Left ventricle myocardium inferior (tissue), 1 donor: ENCODE measurements around the gene DNASE1L2. TPM values are rescaled to one million over a fixed set of nuclear protein-coding genes. Genes with fewer than 3 reads are reported as not detected.

Experiments used
- DNase-seq: peaks from one replicate; pipeline ENCODE4 v3.0.0-alpha.2; 2020
- H3K27ac ChIP-seq: fragments of 200-600 bp; replicated peaks from 2 replicates; pipeline ENCODE4 v1.8.0; 2021
- H3K27me3 ChIP-seq: fragments of 200-600 bp; 2 replicates; pipeline ENCODE4 v1.8.0; 2021; ENCODE audit warnings: low read depth
- H3K36me3 ChIP-seq: fragments of 200-600 bp; 2 replicates; pipeline ENCODE4 v1.8.0; 2021
- H3K4me1 ChIP-seq: fragments of 200-600 bp; 2 replicates; pipeline ENCODE4 v1.8.0; 2021
- H3K4me3 ChIP-seq: fragments of 200-600 bp; 2 replicates; pipeline ENCODE4 v1.8.0; 2021; ENCODE audit warnings: mild to moderate bottlenecking, moderate library complexity
- H3K9me3 ChIP-seq: fragments of 200-600 bp; replicated peaks from 2 replicates; pipeline ENCODE4 v1.8.0; 2021
- intact Hi-C: fragments of 100-400 bp; cut with micrococcal nuclease; formaldehyde crosslinking; loops from one replicate; pipeline ENCODE4 v1.11.0; 2022
- total RNA-seq: library from RNA; stranded (reverse); fragmentation: NEBNext Ultra II Directional; extraction: Animal tissue kit (Norgen Biotek cat#: 25700); gene quantifications from one replicate; pipeline ENCODE4 v1.2.1, GENCODE V29; 2021
- TF ChIP-seq, protein P1 (sequence below): fragments of 200-600 bp; IDR thresholded peaks from 2 replicates; pipeline ENCODE4 v1.8.0; 2021; ENCODE audit warnings: antibody characterized with exemption, mild to moderate bottlenecking, borderline replicate concordance
- donor health status: DM: no; HTN: yes; CAD: no; lungs with severe emphysema.

Gene DNASE1L2
- total RNA-seq, 1 donor from 2014 or later = 0.47 TPM

DNA sequence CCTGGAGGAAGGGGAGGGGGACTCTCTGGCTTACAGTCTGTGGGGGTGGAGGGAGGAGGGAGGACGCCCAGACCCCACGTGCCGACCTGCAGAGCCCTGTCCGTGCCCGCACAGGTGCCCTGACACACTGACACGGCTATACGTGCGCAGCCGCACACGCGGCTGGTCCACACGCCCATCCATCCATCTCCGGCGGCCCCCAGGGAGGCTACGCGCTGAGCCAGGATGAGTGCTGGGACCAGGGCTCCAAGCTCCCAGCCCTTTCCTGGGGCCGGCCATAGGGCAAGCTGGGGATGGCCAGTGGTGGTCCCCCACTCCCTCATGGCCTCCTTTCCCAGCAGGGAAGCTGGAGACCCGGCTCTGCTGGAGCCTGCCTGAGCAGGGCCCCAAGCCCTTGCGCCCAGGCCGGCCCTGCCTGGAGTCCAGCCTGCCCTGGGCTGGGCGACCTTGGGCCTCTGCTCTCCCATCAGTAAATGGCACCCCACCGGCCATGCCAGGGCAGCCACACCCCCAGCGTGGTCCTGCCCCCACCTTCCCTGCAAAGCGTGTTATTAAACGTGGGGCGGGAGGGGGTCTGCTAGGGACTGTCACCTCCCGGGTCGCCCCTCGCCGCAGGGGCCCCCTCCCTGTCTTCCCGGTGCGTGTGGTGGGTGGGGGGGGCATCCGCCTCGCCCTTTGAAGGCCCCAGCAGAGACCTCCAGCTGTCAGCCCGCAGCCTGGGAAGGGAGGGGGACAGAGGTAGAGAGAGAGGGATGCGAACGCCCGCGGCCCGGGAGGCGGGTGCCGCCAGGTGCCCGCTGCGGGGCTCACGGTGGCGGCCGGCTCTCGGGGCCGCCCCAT lies 40.7 kb upstream of the DNASE1L2 start:
- Histone ChIP-seq H3K27ac (no peak overlapping the region), H3K4me1 (peaks cover 16% of the 10 kb centered on the region), H3K9me3 (no peaks in the 10 kb centered on the region), H3K27me3 (peaks cover 68% of the 10 kb centered on the region), H3K36me3 (no peaks in the 10 kb centered on the region), H3K4me3 (peak overlapping the region; percentile 62)
- no peak for DNase-seq
- TF ChIP-seq, protein P1, sequence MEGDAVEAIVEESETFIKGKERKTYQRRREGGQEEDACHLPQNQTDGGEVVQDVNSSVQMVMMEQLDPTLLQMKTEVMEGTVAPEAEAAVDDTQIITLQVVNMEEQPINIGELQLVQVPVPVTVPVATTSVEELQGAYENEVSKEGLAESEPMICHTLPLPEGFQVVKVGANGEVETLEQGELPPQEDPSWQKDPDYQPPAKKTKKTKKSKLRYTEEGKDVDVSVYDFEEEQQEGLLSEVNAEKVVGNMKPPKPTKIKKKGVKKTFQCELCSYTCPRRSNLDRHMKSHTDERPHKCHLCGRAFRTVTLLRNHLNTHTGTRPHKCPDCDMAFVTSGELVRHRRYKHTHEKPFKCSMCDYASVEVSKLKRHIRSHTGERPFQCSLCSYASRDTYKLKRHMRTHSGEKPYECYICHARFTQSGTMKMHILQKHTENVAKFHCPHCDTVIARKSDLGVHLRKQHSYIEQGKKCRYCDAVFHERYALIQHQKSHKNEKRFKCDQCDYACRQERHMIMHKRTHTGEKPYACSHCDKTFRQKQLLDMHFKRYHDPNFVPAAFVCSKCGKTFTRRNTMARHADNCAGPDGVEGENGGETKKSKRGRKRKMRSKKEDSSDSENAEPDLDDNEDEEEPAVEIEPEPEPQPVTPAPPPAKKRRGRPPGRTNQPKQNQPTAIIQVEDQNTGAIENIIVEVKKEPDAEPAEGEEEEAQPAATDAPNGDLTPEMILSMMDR = no peak
- intact Hi-C loops = no loop called here

DNA sequence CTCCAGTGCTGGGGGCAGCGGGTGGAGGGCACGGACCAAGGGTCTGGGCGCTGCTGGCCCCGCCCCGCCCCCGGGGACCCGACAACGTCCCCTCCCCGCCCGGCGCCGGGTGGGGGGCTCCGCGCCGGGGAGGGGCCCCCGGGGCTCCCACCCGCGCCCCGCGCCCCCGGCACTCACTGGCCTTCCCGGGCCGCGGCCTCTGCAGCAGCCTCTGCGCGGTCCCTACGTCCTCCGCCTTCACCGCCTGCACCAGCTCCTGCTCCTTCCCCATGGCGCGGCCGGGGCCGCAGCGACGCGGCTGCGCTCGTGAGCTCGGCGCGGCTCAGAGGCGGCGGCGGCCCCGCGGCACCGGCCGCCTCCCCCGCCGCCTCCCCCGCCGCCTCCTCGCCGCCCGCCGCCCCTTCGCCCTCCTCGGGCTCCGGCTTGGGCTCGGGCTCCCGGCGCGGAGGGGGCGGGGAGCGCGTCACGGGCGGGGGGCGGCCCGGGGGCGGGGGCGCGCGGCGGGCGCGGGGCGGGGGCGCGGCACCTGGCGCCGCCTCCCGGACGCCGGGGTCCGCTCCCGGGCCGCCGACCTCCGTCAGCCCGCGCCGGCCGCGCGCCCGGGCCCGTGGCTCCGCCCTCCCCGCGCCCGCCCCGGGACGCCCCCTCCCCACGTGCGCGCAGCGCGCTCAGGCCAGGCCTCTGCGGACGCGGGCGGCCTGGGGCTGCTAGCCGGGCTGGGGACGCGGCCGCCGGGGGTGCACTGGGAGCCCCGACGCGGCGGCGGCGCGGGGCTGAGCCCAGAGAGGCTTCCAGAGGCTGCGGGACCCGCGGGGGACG lies 39.9 kb upstream of the DNASE1L2 start, which contains the start of gene CASKIN1:
Gene CASKIN1, minus strand, starts transcription at position 444 of the 819 bp plus-strand sequence. Its CDS starts 173 bp downstream, at position 271.
- Histone ChIP-seq H3K27ac (no peak within 1 kb of the TSS), H3K9me3 (no peaks in the 10 kb centered on the region), H3K4me3 (peak within 1 kb of the TSS; percentile 62), H3K27me3 (peaks cover 68% of the 10 kb centered on the region), H3K4me1 (peaks cover 16% of the 10 kb centered on the region), H3K36me3 (no peaks in the 10 kb centered on the region)
- TF ChIP-seq, protein P1 = no peak
- no peak for DNase-seq
- intact Hi-C loops = no loop called here

DNA sequence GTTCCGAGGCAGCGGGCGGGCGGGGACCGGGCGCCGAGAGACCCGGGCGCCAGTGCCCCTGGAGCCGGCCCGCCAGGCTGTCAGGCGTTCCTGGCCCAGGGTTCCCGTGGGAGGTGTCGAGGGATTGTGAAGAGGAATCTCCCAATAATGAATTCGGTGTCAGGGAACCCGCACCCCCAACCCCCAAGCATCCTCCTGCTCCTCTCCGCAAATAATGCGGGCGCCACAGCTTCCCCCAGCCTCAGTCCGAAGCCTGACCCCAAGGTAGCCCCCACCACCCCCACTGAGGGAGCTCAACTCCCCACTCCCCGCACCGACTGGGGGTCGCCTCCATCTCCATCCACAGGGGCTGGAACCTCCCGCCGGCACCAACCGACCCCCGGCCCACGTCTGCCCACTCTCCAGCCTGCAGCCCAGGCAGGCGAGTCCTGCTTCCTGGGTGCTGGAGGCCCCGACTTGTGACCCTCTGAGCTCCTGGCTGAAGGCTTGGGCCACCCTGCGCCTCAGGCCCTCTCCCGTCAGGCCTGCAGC lies 39.2 kb upstream of the DNASE1L2 start:
- Histone ChIP-seq H3K36me3 (no peaks in the 10 kb centered on the region), H3K27me3 (peaks cover 65% of the 10 kb centered on the region), H3K27ac (no peak overlapping the region), H3K4me1 (peaks cover 12% of the 10 kb centered on the region), H3K4me3 (peak overlapping the region; percentile 53), H3K9me3 (no peaks in the 10 kb centered on the region)
- TF ChIP-seq, protein P1 = no peak
- intact Hi-C loops = no loop called here
- no peak for DNase-seq

DNA sequence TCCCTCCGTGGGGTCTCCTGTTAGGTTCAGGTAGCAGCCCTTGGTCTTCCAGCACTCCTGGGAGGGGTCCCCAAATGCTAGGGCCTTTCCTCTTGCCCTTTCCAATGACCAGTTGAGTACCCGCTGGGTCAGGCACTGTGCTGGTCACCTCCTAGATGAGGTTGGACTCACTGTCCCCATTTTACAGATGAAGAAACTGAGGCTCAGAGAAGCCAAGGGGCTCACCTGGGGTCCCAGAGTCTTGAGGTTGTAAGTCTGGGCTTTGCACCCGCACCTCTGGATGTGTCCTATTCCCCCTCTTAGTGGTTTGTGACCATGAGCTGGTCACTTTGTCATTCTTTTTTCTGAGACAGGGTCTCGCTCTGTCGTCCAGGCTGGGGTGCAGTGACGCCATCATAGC lies 38.5 kb upstream of the DNASE1L2 start:
- no peaks in the 10 kb centered on the region for H3K36me3 ChIP-seq
- no peak overlapping the region for H3K27ac ChIP-seq
- no peak for DNase-seq
- no peak overlapping the region for H3K4me3 ChIP-seq
- peaks cover 62% of the 10 kb centered on the region for H3K27me3 ChIP-seq
- peaks cover 12% of the 10 kb centered on the region for H3K4me1 ChIP-seq
- no peaks in the 10 kb centered on the region for H3K9me3 ChIP-seq
- intact Hi-C loops = no loop called here
- TF ChIP-seq, protein P1 = no peak

DNA sequence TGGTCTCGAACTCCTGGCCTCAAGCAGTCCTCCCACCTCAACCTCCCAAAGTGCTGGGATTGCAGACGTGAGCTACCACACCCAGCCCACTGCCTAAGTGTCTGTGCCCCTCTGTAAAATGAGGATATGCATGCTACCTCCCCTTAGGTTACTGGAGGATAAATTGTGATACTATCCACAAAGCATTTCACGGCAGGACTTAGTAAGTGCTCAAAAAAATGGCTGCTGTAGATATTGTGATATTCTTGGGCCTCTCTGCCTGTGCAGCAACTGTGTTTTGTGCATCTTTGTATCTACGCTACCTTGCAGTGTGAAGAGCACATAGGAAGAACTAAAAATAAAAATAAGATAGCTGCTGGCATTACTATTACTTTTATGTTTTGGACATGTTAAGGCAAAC lies 38.0 kb upstream of the DNASE1L2 start:
- Histone ChIP-seq H3K4me1 (peaks cover 12% of the 10 kb centered on the region), H3K4me3 (no peak overlapping the region), H3K27me3 (peaks cover 62% of the 10 kb centered on the region), H3K27ac (no peak overlapping the region), H3K9me3 (no peaks in the 10 kb centered on the region), H3K36me3 (no peaks in the 10 kb centered on the region)
- intact Hi-C loops = no loop called here
- TF ChIP-seq, protein P1 = no peak
- DNase-seq = no peak
